Liver (tissue), 9 donors: ENCODE results near the gene ALKAL2. TPM values are rescaled to one million over a fixed set of nuclear protein-coding genes. Genes with fewer than 3 reads are reported as not detected.

ENCODE experiments used
- DNase-seq: peaks from one replicate; pipeline ENCODE4 v3.0.0-alpha.2; 2017; ENCODE audit warnings: low spot score
- H3K27ac ChIP-seq, 2 donors: one replicate each; pipeline ENCODE4 v1.7.0; 2013; ENCODE audit warnings: inconsistent platforms in 2 of 2, low read length in 2 of 2, control low read depth in 1 of 2, low read depth in 1 of 2, mild to moderate bottlenecking in 1 of 2
- H3K27me3 ChIP-seq, 4 donors: one replicate each; pipeline versions ENCODE4 v1.6.1 to v1.7.0; 2013; ENCODE audit warnings: low read length in 3 of 4, inconsistent platforms in 1 of 4, mild to moderate bottlenecking in 1 of 4, moderate library complexity in 1 of 4; ENCODE audit not compliant: control insufficient read depth in 4 of 4, insufficient read depth in 4 of 4
- H3K36me3 ChIP-seq, 4 donors: one replicate each; pipeline versions ENCODE4 v1.6.1 to v1.7.0; 2013; ENCODE audit warnings: low read length in 3 of 4, mild to moderate bottlenecking in 3 of 4, low read depth in 1 of 4, moderate library complexity in 1 of 4; ENCODE audit not compliant: control insufficient read depth in 4 of 4, insufficient read depth in 3 of 4
- H3K4me1 ChIP-seq, 4 donors: one replicate each; pipeline versions ENCODE4 v1.6.1 to v1.7.0; 2013; ENCODE audit warnings: low read length in 3 of 4, mild to moderate bottlenecking in 3 of 4, moderate library complexity in 1 of 4; ENCODE audit not compliant: control insufficient read depth in 4 of 4, insufficient read depth in 4 of 4
- H3K4me3 ChIP-seq, 3 donors: one replicate each; pipeline versions ENCODE4 v1.6.1 to v1.7.0; 2013; ENCODE audit warnings: low read length in 3 of 3, control low read depth in 1 of 3, low read depth in 1 of 3, mild to moderate bottlenecking in 1 of 3
- H3K9ac ChIP-seq, 2 donors: one replicate each; pipeline ENCODE4 v1.7.0; 2013; ENCODE audit warnings: low read length in 2 of 2, mild to moderate bottlenecking in 2 of 2, moderate library complexity in 2 of 2, control low read depth in 1 of 2, low read depth in 1 of 2
- H3K9me3 ChIP-seq, 4 donors: one replicate each; pipeline versions ENCODE4 v1.6.1 to v1.7.0; 2013; ENCODE audit warnings: low read length in 3 of 4; ENCODE audit not compliant: control insufficient read depth in 4 of 4
- FOXA1 ChIP-seq: IDR thresholded peaks from 2 replicates; pipeline ENCODE4 v1.6.1; 2016; ENCODE audit warnings: antibody characterized with exemption
- GABPA ChIP-seq, 2 donors: IDR thresholded peaks in 1 of 2; conservative IDR thresholded peaks in 1 of 2; 2 replicates each; pipeline ENCODE4 v1.6.1; 2016; ENCODE audit warnings: antibody characterized with exemption in 2 of 2, mild to moderate bottlenecking in 1 of 2, moderate library complexity in 1 of 2
- HNF4G ChIP-seq: IDR thresholded peaks from 2 replicates; pipeline ENCODE4 v1.6.1; 2016; ENCODE audit warnings: antibody characterized with exemption
- JUND ChIP-seq, 2 donors: IDR thresholded peaks; 2 replicates each; pipeline ENCODE4 v1.6.1; 2016; ENCODE audit warnings: antibody characterized with exemption in 2 of 2
- RAD21 ChIP-seq, 2 donors: IDR thresholded peaks; 2 replicates each; pipeline ENCODE4 v1.6.1; 2016; ENCODE audit warnings: antibody characterized with exemption in 2 of 2, mild to moderate bottlenecking in 2 of 2
- SP1 ChIP-seq: IDR thresholded peaks from 2 replicates; pipeline ENCODE4 v1.6.1; 2018; ENCODE audit warnings: antibody characterized with exemption, mild to moderate bottlenecking
- YY1 ChIP-seq: IDR thresholded peaks from 2 replicates; pipeline ENCODE4 v1.6.1; 2016; ENCODE audit warnings: antibody characterized with exemption, mild to moderate bottlenecking
- WGBS: extraction: QIAGEN DNeasy Blood & Tissue Kit; methylation state at CpG from one replicate; pipeline ENCODE4 v1.1.7; 2013; 5-methylcytosine and 5-hydroxymethylcytosine counted together
- polyA plus RNA-seq, 2 donors: library from polyadenylated mRNA; stranded (reverse) in 1 of 2; unstranded in 1 of 2; fragments of 200-250 nt in 1 of 2; fragments of >200 nt in 1 of 2; fragmentation: Nextera tagmentation in 1 of 2; extraction: Ambion mirVana in 1 of 2; gene quantifications; one replicate each; pipeline versions ENCODE4 v1.2.1 to v1.2.3, GENCODE V29; 2013 to 2015
- total RNA-seq, 2 donors: library from RNA; depleted of rRNA; stranded (reverse); fragments of >200 nt; gene quantifications; one replicate each; pipeline ENCODE4 v1.2.3, GENCODE V29; 2014
- TF ChIP-seq, protein P1 (sequence below): IDR thresholded peaks from 2 replicates; pipeline ENCODE4 v1.6.1; 2016; ENCODE audit warnings: antibody characterized with exemption, mild to moderate bottlenecking
- TF ChIP-seq, protein P2 (sequence below): IDR thresholded peaks from 2 replicates; pipeline ENCODE4 v1.6.1; 2016; ENCODE audit warnings: antibody characterized with exemption
- TF ChIP-seq, protein P3 (sequence below): IDR thresholded peaks from 2 replicates; pipeline ENCODE4 v1.6.1; 2016; ENCODE audit warnings: antibody characterized with exemption
- donor health status: healthy.
- donor health status: healthy.
- donor health status: healthy.
- donor health status: healthy.
- donor health status: healthy.

Gene ALKAL2
- total and polyA plus RNA-seq, 4 donors, result 1.6 to 3.1 (median 1.9) TPM; not detected in 1

DNA sequence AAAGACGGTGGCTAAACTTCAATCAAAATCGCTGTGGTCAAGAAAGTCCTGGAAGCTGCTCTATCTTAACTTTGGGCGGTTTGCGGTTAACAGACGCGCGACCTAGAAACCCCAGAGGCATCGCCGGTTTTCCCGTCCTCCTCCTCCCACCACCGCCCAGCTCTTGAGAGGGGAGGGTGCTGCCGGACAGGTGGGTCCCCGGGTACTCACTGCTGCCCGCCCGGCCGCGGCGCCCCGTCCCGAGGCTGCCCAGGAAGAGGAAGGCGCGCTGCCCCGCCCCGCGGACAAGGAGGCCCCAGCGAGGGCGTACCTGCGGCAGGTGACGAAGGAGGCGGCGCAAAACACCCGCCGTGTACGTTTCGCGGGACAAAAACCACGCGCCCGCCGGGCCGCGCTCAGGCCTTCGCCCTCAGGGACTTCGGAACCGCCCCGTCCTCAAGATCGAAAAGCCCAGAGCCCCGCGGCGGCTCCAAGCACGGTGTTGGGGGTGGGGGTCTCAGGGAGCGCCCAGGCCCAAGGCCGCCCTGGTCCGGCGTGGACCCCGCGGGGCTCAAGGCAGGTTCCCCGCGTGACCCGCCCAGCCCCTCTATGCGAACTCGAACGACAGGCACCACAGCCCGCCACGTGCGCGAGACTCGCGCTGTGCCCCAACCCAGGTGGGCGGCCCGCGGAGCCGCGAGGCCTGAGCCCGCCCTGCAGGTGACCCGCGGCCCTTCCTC is 24.0 kb downstream of the ALKAL2 start, which contains the start of gene SH3YL1:
Gene SH3YL1, minus strand, starts transcription at position 259 of the 719 bp plus-strand sequence. Its CDS starts 48 bp downstream, at position 211.
- H3K4me3 ChIP-seq, result peak within 1 kb of the TSS; percentile 87 to 99 (median 99)
- H3K4me1 ChIP-seq, result peaks cover 8 to 27% (median 23%) of the 10 kb centered on the region in 4 donors

DNA sequence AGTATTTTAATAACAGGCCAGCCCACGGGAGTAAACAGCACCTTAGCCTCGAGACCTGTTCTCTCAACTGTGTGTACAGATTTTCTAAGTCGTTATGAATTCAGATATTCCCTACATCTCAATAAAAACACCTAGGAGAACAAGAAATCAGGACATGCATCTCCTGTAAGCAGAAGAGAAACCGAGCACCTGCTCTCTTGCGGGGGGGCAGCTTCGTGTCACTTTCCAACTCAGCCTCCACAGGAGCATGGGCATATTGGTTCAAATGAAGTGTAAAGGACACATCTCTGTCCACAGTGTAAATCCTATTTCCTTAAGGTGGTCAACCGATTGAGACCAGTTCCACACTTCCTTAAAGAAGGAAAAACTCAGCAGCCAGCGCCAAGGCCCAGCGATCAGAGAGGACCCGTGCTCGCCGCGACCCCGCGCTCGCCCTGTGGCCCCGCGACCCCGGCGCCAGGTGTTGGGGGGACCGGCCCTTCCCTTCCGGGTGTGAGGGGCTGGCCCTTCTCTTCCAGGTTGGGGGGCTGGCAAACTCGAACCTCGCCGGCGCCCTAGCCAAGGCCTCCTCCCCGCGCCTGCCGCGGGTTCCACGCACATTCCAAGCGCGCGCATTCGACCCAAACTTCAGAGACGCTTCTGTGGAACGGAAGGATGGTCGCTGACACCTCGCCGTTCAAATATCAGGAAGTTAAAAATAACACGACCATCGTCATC is 24.7 kb downstream of the ALKAL2 start:
- Histone ChIP-seq H3K4me1 (peaks cover 8 to 27% (median 23%) of the 10 kb centered on the region in 4 donors), H3K9me3 (no peaks in the 10 kb centered on the region), H3K4me3 (peak overlapping the region in 2 of 3 donors; percentile 87 to 99), H3K36me3 (peaks cover 0 to 1% (median 0%) of the 10 kb centered on the region in 4 donors), H3K9ac (no peak overlapping the region), H3K27ac (peak overlapping the region; percentile 41 to 61), H3K27me3 (no peaks in the 10 kb centered on the region)
- TF ChIP-seq GABPA (IDR thresholded peaks at IDR 0.05 in 1 of 2, conservative IDR thresholded peaks at IDR 0.05 in 1 of 2), result no peak
- TF ChIP-seq HNF4G, result no peak
- TF ChIP-seq, protein P1, sequence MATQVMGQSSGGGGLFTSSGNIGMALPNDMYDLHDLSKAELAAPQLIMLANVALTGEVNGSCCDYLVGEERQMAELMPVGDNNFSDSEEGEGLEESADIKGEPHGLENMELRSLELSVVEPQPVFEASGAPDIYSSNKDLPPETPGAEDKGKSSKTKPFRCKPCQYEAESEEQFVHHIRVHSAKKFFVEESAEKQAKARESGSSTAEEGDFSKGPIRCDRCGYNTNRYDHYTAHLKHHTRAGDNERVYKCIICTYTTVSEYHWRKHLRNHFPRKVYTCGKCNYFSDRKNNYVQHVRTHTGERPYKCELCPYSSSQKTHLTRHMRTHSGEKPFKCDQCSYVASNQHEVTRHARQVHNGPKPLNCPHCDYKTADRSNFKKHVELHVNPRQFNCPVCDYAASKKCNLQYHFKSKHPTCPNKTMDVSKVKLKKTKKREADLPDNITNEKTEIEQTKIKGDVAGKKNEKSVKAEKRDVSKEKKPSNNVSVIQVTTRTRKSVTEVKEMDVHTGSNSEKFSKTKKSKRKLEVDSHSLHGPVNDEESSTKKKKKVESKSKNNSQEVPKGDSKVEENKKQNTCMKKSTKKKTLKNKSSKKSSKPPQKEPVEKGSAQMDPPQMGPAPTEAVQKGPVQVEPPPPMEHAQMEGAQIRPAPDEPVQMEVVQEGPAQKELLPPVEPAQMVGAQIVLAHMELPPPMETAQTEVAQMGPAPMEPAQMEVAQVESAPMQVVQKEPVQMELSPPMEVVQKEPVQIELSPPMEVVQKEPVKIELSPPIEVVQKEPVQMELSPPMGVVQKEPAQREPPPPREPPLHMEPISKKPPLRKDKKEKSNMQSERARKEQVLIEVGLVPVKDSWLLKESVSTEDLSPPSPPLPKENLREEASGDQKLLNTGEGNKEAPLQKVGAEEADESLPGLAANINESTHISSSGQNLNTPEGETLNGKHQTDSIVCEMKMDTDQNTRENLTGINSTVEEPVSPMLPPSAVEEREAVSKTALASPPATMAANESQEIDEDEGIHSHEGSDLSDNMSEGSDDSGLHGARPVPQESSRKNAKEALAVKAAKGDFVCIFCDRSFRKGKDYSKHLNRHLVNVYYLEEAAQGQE, result no peak
- no peak for TF ChIP-seq FOXA1
- DNase-seq, result no peak
- WGBS, result 52% methylated on average over 42 of the region's 42 CpGs

More for the DNA sequence above, 24.0 kb downstream of the ALKAL2 start, which contains the start of gene SH3YL1:
- H3K36me3 ChIP-seq, result peaks cover 0 to 1% (median 0%) of the 10 kb centered on the region in 4 donors
- 7% methylated on average over 77 of the region's 77 CpGs for WGBS
- TF ChIP-seq, protein P1, result no peak
- TF ChIP-seq RAD21 (IDR thresholded peaks at IDR 0.05), result no peak
- TF ChIP-seq, protein P2, sequence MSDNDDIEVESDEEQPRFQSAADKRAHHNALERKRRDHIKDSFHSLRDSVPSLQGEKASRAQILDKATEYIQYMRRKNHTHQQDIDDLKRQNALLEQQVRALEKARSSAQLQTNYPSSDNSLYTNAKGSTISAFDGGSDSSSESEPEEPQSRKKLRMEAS, result no peak
- no peak for TF ChIP-seq YY1
- TF ChIP-seq, protein P3, sequence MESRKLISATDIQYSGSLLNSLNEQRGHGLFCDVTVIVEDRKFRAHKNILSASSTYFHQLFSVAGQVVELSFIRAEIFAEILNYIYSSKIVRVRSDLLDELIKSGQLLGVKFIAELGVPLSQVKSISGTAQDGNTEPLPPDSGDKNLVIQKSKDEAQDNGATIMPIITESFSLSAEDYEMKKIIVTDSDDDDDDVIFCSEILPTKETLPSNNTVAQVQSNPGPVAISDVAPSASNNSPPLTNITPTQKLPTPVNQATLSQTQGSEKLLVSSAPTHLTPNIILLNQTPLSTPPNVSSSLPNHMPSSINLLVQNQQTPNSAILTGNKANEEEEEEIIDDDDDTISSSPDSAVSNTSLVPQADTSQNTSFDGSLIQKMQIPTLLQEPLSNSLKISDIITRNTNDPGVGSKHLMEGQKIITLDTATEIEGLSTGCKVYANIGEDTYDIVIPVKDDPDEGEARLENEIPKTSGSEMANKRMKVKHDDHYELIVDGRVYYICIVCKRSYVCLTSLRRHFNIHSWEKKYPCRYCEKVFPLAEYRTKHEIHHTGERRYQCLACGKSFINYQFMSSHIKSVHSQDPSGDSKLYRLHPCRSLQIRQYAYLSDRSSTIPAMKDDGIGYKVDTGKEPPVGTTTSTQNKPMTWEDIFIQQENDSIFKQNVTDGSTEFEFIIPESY, result no peak
- TF ChIP-seq SP1, result no peak
- TF ChIP-seq JUND (IDR thresholded peaks at IDR 0.05), result no peak
- peak within 1 kb of the TSS; percentile 74 to 81 for H3K27ac ChIP-seq
- no peaks in the 10 kb centered on the region for H3K9me3 ChIP-seq
- DNase-seq, result peak; percentile 50
- H3K27me3 ChIP-seq, result no peaks in the 10 kb centered on the region
- peak within 1 kb of the TSS; percentile 87 to 95 for H3K9ac ChIP-seq
